ENCODE results near the gene CORO2B. TPM values are rescaled to one million over a fixed set of nuclear protein-coding genes. Genes with fewer than 3 reads are reported as not detected.
A peak's percentile ranks its signal among the peaks of the same experiment; 100 is the strongest.

CORO2B gene
- polyA plus RNA-seq, 1 donor from 2014 or later, result 15.1 TPM

GRCh38 chr15:68775671-68776476, 197.1 kb downstream of the CORO2B start:
- no peaks in the 10 kb centered on the region for H3K27me3 ChIP-seq (ENCODE audit: insufficient read depth, low read depth, low read length)
- no peak overlapping the region for H3K27ac ChIP-seq (ENCODE audit: low read length)
- H3K79me2 ChIP-seq (replicated peaks; ENCODE audit: insufficient read depth, low read length), result no peaks in the 10 kb centered on the region
- no peak overlapping the region for H3K9ac ChIP-seq (ENCODE audit: low read length)
- peaks cover 7% of the 10 kb centered on the region for H3K36me3 ChIP-seq (ENCODE audit: insufficient read depth, low read length)
- H3K9me3 ChIP-seq (ENCODE audit: low read length), result no peaks in the 10 kb centered on the region
- no peak overlapping the region for H2AFZ ChIP-seq (ENCODE audit: low read depth, low read length)
- no peak overlapping the region for H3K4me2 ChIP-seq (ENCODE audit: low read length)
- no peaks in the 10 kb centered on the region for H3F3A ChIP-seq (ENCODE audit: insufficient read depth, low read length, poor library complexity, severe bottlenecking)
- H3K4me3 ChIP-seq (ENCODE audit: low read length), result no peak overlapping the region
- TF ChIP-seq REST (IDR thresholded peaks at IDR 0.05; ENCODE audit: borderline replicate concordance) (no peak), EP300 (conservative IDR thresholded peaks at IDR 0.05; ENCODE audit: poor library complexity, severe bottlenecking) (no peak), CTCF (IDR thresholded peaks at IDR 0.05; ENCODE audit: poor library complexity, severe bottlenecking) (no peak), EZH2 (IDR thresholded peaks at IDR 0.05; ENCODE audit: borderline replicate concordance, insufficient read depth, low read length, poor library complexity, severe bottlenecking) (no peak), SMC3 (conservative IDR thresholded peaks at IDR 0.05; ENCODE audit: poor library complexity) (no peak), MXI1 (conservative IDR thresholded peaks at IDR 0.05; ENCODE audit: poor library complexity, severe bottlenecking) (no peak), POLR2AphosphoS5 (IDR thresholded peaks at IDR 0.05) (no peak), RAD21 (conservative IDR thresholded peaks at IDR 0.05) (no peak), TAF1 (IDR thresholded peaks at IDR 0.05; ENCODE audit: low read depth) (no peak)
- H3K9me2 ChIP-seq (ENCODE audit: insufficient read depth, low read length), result no peaks in the 10 kb centered on the region
- no peaks in the 10 kb centered on the region for H4K20me1 ChIP-seq (ENCODE audit: insufficient read depth)

GRCh38 chr15:68776477-68777270, 197.9 kb downstream of the CORO2B start:
- Histone ChIP-seq H3K4me2 (ENCODE audit: low read length) (no peak overlapping the region), H3K4me3 (ENCODE audit: low read length) (no peak overlapping the region), H2AFZ (ENCODE audit: low read depth, low read length) (no peak overlapping the region), H3K9ac (ENCODE audit: low read length) (no peak overlapping the region), H3K9me3 (ENCODE audit: low read length) (no peaks in the 10 kb centered on the region), H3K27ac (ENCODE audit: low read length) (no peak overlapping the region), H3F3A (ENCODE audit: insufficient read depth, low read length, poor library complexity, severe bottlenecking) (no peaks in the 10 kb centered on the region), H3K36me3 (ENCODE audit: insufficient read depth, low read length) (peaks cover 7% of the 10 kb centered on the region), H3K79me2 (replicated peaks; ENCODE audit: insufficient read depth, low read length) (no peaks in the 10 kb centered on the region), H3K27me3 (ENCODE audit: insufficient read depth, low read depth, low read length) (no peaks in the 10 kb centered on the region), H3K9me2 (ENCODE audit: insufficient read depth, low read length) (no peaks in the 10 kb centered on the region), H4K20me1 (ENCODE audit: insufficient read depth) (no peaks in the 10 kb centered on the region)
- peak; percentile 26 for TF ChIP-seq POLR2AphosphoS5 (IDR thresholded peaks at IDR 0.05)
- TF ChIP-seq SMC3 (conservative IDR thresholded peaks at IDR 0.05; ENCODE audit: poor library complexity), result no peak

Other genes with a start within 250 kb of the CORO2B start
- 0.04 TPM in 1 of 2 replicates, not detected in the other for gene ITGA11, start 146.8 kb upstream of the CORO2B start, polyA plus RNA-seq
- 181 and 190 TPM in 2 replicates for gene ANP32A, start 241.9 kb downstream of the CORO2B start, polyA plus RNA-seq

Data from neural cell (in vitro differentiated cells).